SK-N-SH (cell line): ENCODE measurements around the gene SEMA4D. TPM values are rescaled to one million over a fixed set of nuclear protein-coding genes. Genes with fewer than 3 reads are reported as not detected.

Source experiments
- CHD2 ChIP-seq: fragments of 150-350 bp; IDR thresholded peaks from 2 replicates; pipeline ENCODE4 v1.6.1; 2018; ENCODE audit warnings: low read length; ENCODE audit not compliant: partially characterized antibody
- EZH2phosphoT487 ChIP-seq: fragments of 200-600 bp; sonication (generic); IDR thresholded peaks from 2 replicates; pipeline ENCODE4 v1.6.1; 2017; ENCODE audit warnings: low read depth, mixed run types, mild to moderate bottlenecking, antibody characterized with exemption, moderate library complexity, borderline replicate concordance
- FOXJ3 ChIP-seq: sonication (generic); formaldehyde crosslinking; IDR thresholded peaks from 2 replicates; pipeline ENCODE4 v1.5.1; 2020; ENCODE audit warnings: mild to moderate bottlenecking, missing genetic modification reagents
- FOXM1 ChIP-seq: IDR thresholded peaks from 2 replicates; pipeline ENCODE4 v1.4.0; 2012; ENCODE audit warnings: low read depth, mild to moderate bottlenecking
- IRF3 ChIP-seq: fragments of 150-350 bp; IDR thresholded peaks from 2 replicates; pipeline ENCODE4 v1.6.1; 2016; ENCODE audit warnings: mild to moderate bottlenecking, low read depth, low read length
- MEF2A ChIP-seq: IDR thresholded peaks from 2 replicates; pipeline ENCODE4 v1.4.0; 2012; ENCODE audit warnings: low read depth, borderline replicate concordance
- MXI1 ChIP-seq: IDR thresholded peaks from 2 replicates; pipeline ENCODE4 v1.6.1; 2012; ENCODE audit warnings: mild to moderate bottlenecking, low read depth, low read length, improper control_type of control experiment
- NFIC ChIP-seq: IDR thresholded peaks from 2 replicates; pipeline ENCODE4 v1.4.0; 2012; ENCODE audit warnings: borderline replicate concordance
- PBX3 ChIP-seq: IDR thresholded peaks from 2 replicates; pipeline ENCODE4; 2012
- POLR2AphosphoS5 ChIP-seq: IDR thresholded peaks from 2 replicates; pipeline ENCODE4 v1.6.1; 2012; ENCODE audit warnings: low read depth, low read length
- RCOR1 ChIP-seq: fragments of 150-350 bp; IDR thresholded peaks from 2 replicates; pipeline ENCODE4 v1.6.1; 2017; ENCODE audit warnings: antibody characterized with exemption, low read length
- REST ChIP-seq: IDR thresholded peaks from 2 replicates; pipeline ENCODE4 v1.6.1; 2012; ENCODE audit warnings: mild to moderate bottlenecking, low read depth, low read length, moderate library complexity
- RXRA ChIP-seq: IDR thresholded peaks from 2 replicates; pipeline ENCODE4 v1.4.0; 2012; ENCODE audit warnings: low read depth, mild to moderate bottlenecking, borderline replicate concordance
- SIN3A ChIP-seq: IDR thresholded peaks from 2 replicates; pipeline ENCODE4 v1.6.1; 2012; ENCODE audit warnings: low read depth, mild to moderate bottlenecking, low read length, moderate library complexity, borderline replicate concordance
- SMC3 ChIP-seq: IDR thresholded peaks from 2 replicates; pipeline ENCODE4 v1.6.1; 2012; ENCODE audit warnings: low read depth, low read length, improper control_type of control experiment
- TAF1 ChIP-seq: IDR thresholded peaks from 2 replicates; pipeline ENCODE4 v1.6.1; 2012; ENCODE audit warnings: low read depth, mild to moderate bottlenecking, low read length, moderate library complexity, borderline replicate concordance
- TEAD4 ChIP-seq: IDR thresholded peaks from 2 replicates; pipeline ENCODE4 v1.4.0; 2012; ENCODE audit warnings: mild to moderate bottlenecking, borderline replicate concordance; ENCODE audit not compliant: insufficient read depth
- USF1 ChIP-seq: IDR thresholded peaks from 2 replicates; pipeline ENCODE4 v1.4.0; 2012; ENCODE audit warnings: low read depth, borderline replicate concordance
- USF2 ChIP-seq: fragments of 150-350 bp; IDR thresholded peaks from 2 replicates; pipeline ENCODE4 v1.6.1; 2017; ENCODE audit warnings: antibody characterized with exemption, low read length, low read depth, borderline replicate concordance
- polyA plus RNA-seq, 3 experiments: library from polyadenylated mRNA; depleted of rRNA; stranded (reverse); fragments of >200 nt; gene quantifications; 2 replicates each; pipeline ENCODE4 v1.2.3, GENCODE V29; 2012

Gene SEMA4D
- polyA plus RNA-seq, 1 of the 3 experiments (the other 2 are of a cell fraction): 4.8 TPM

- TF ChIP-seq REST (no peak), FOXJ3 (CRISPR knock-in tag) (peak; percentile 49; the same call in 1 of the 2 replicates), SMC3 (peak; percentile 23; the same call in 1 of the 2 replicates), EZH2phosphoT487 (no peak), POLR2AphosphoS5 (no peak), NFIC (no peak), MXI1 (peak; percentile 40; the same call in 1 of the 2 replicates), CHD2 (peak; percentile 62), RCOR1 (peak; percentile 77), SIN3A (no peak), FOXM1 (no peak), TAF1 (no peak), PBX3 (no peak), MEF2A (no peak), RXRA (no peak), USF2 (no peak), TEAD4 (no peak), USF1 (no peak), IRF3 (no peak)
Measured at GRCh38 chr9:89375191-89375760, 122.6 kb downstream of the SEMA4D start (continued).
